Activated naive CD8-positive, alpha-beta T cell treated with anti-CD3 and anti-CD28 coated beads, Interleukin-2, amount 10 ng/mL, durations not matched to agents 7 days and 5 days (primary cell): ENCODE data around the gene RAB42. TPM values are rescaled to one million over a fixed set of nuclear protein-coding genes. Genes with fewer than 3 reads are reported as not detected.
A peak's percentile ranks its signal among the peaks of the same experiment; 100 is the strongest.
"Not testable (repeated sequence)": the region's sequence is repeated elsewhere in the genome, so short reads cannot be mapped to it uniquely, and the experiment has no call there.

Source experiments
- ATAC-seq: fragments of 150-1000 bp; cut with Tn5 transposase; one replicate; pipeline ENCODE4 v1.10.0; 2021; ENCODE audit warnings: low read depth, moderate library complexity
- POLR2A ChIA-PET: fragments of 350-600 bp; sonication (Branson Sonifier 250); formaldehyde crosslinking; loops from one replicate; lab custom pipeline; 2021; ENCODE audit warnings: antibody characterized with exemption; lab: Charles Lee
- DNase-seq: peaks from one replicate; pipeline ENCODE4 v3.0.0; 2021
- H3K27ac Mint-ChIP-seq: one replicate; pipeline ENCODE4 v1.8.0; 2022; ENCODE audit warnings: mild to moderate bottlenecking, mixed read lengths
- H3K27me3 Mint-ChIP-seq: one replicate; pipeline ENCODE4 v1.8.0; 2022; ENCODE audit warnings: mild to moderate bottlenecking, moderate library complexity, mixed read lengths
- H3K36me3 Mint-ChIP-seq: one replicate; pipeline ENCODE4 v1.8.0; 2021; ENCODE audit warnings: mild to moderate bottlenecking, mixed read lengths
- H3K4me1 Mint-ChIP-seq: one replicate; pipeline ENCODE4 v1.8.0; 2021; ENCODE audit warnings: mixed read lengths
- H3K4me3 Mint-ChIP-seq: one replicate; pipeline ENCODE4 v1.8.0; 2022; ENCODE audit warnings: mild to moderate bottlenecking, moderate library complexity, mixed read lengths
- H3K9me3 Mint-ChIP-seq: one replicate; pipeline ENCODE4 v1.8.0; 2021; ENCODE audit warnings: mixed read lengths
- total RNA-seq, 2 experiments: library from RNA; stranded (reverse); gene quantifications; one replicate each; pipeline ENCODE4 v1.2.3, GENCODE V29; 2021

Gene RAB42
- total RNA-seq, 2 experiments from 2014 or later, result 0.50 to 0.79 TPM

GRCh38 chr1:28594686-28595411 lies 2.8 kb downstream of the RAB42 start:
- not testable (repeated sequence) for H3K4me3 Mint-ChIP-seq

DNA sequence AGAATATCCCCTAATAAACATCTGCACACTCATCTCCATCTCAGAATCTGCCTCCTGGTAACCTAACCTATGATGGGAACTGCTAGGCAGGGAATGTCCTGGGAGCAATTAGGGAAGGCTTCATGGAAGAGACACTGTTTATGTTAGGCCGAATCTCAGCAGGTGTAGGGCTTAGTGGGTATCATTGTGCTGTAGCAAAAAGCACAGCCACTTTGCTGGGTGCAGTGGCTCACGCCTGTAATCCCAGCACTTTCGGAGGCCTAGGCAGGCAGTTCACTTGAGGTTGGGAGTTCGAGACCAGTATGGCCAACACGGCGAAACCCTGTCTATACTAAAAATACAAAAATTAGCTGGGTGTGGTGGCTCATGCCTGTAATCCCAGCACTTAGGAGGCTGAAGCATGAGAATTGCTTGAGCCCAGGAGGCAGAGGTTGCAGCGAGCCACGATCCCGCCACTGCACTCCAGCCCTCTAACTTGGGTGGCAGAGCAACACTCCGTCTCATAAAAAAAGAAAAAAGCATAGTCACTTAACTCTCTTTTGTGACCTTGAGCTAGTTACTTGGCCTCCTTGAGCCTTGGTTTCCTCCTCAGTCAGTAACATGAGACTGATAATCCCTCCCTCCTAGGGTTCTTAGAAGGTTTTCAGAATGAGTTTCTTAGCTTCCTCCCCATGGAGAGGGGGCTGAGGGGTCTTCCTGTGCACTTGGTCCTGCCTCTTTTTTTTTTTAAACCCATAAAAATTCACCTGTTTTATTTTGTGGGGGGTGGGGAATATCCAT lies 3.5 kb downstream of the RAB42 start:
- peaks cover 2% of the 10 kb centered on the region for H3K36me3 Mint-ChIP-seq
- no peak overlapping the region for H3K4me3 Mint-ChIP-seq
- no peaks in the 10 kb centered on the region for H3K9me3 Mint-ChIP-seq
- peaks cover 9% of the 10 kb centered on the region for H3K27me3 Mint-ChIP-seq
- no peak for ATAC-seq
- DNase-seq, result no peak
- POLR2A ChIA-PET, result no interaction called here
- H3K27ac Mint-ChIP-seq, result no peak overlapping the region
- peaks cover 3% of the 10 kb centered on the region for H3K4me1 Mint-ChIP-seq

More at GRCh38 chr1:28594686-28595411, 2.8 kb downstream of the RAB42 start:
- H3K4me1 Mint-ChIP-seq, H3K27ac Mint-ChIP-seq, DNase-seq, POLR2A ChIA-PET, ATAC-seq, H3K36me3 Mint-ChIP-seq, H3K9me3 Mint-ChIP-seq: not testable (repeated sequence)
- H3K27me3 Mint-ChIP-seq, result peaks cover 12% of the 10 kb centered on the region

DNA sequence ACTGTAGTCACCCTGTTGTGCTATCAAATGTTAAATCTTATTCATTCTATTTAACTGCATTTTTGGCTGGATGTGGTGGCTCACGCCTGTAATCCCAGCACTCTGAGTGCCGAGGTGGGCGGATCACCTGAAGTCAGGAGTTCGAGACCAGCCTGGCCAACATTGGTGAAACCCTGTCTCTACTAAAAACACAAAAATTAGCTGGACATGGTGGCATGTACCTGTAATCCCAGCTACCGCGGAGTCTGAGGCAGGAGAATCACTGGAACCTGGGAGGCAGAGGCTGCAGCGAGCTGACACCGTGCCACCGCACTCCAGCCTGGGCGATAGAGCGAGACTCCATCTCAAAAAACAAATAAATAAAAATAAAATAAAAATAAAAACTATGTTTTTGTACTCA lies 4.2 kb downstream of the RAB42 start:
- not testable (repeated sequence) for DNase-seq, H3K4me3 Mint-ChIP-seq, H3K27ac Mint-ChIP-seq

GRCh38 chr1:28601696-28602095 lies 9.6 kb downstream of the RAB42 start:
- POLR2A ChIA-PET, result interaction anchor here (1.0 kb wide), 1 partner anchor 41 kb away, joined by 3 read pairs; the partner anchor contains the start of gene TAF12
- ATAC-seq, result no peak

More for the DNA sequence above, 4.2 kb downstream of the RAB42 start:
- not testable (repeated sequence) for H3K4me1 Mint-ChIP-seq, H3K27me3 Mint-ChIP-seq, H3K36me3 Mint-ChIP-seq, H3K9me3 Mint-ChIP-seq, ATAC-seq
- POLR2A ChIA-PET, result interaction anchor here (1.5 kb wide), 1 partner anchor 15 kb away, joined by 8 read pairs; no protein-coding TSS in a partner anchor

GRCh38 chr1:28602536-28603439 lies 10.7 kb downstream of the RAB42 start:
- DNase-seq, result no peak
- POLR2A ChIA-PET, result interaction anchor here (0.7 to 1.4 kb wide), 4 partner anchors 21 to 86 kb away, joined by 3 to 4 read pairs (median 3); partner anchors contain the start of gene TAF12
- H3K27ac Mint-ChIP-seq, result no peak overlapping the region

More at GRCh38 chr1:28601696-28602095, 9.6 kb downstream of the RAB42 start:
- DNase-seq, result no peak
- Mint-ChIP-seq H3K36me3 (peaks cover 6% of the 10 kb centered on the region), H3K4me3 (no peak overlapping the region), H3K4me1 (peaks cover 8% of the 10 kb centered on the region), H3K27ac (no peak overlapping the region), H3K9me3 (no peaks in the 10 kb centered on the region), H3K27me3 (no peaks in the 10 kb centered on the region)

DNA sequence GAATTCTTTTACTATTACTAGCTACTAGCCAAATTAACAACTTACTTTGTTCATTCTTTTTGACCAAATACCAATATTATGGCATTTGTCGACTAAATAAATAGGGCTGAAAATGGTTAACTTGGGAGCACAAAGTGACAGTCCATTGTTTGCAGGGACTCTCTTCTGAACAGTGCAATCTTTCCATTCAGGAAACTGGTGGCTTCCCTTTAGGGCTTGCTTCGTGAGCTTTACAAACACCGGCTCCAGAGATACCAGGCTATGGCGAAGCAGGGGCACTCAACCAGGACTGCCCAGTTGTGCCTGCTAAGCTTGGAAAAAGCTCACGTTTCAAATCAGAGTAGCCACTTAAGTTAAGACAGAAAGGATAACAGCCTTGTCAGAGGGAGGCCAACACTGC lies 12.3 kb downstream of the RAB42 start:
- POLR2A ChIA-PET, result no interaction called here
- no peak overlapping the region for H3K27ac Mint-ChIP-seq
- H3K27me3 Mint-ChIP-seq, result no peaks in the 10 kb centered on the region
- no peaks in the 10 kb centered on the region for H3K9me3 Mint-ChIP-seq
- no peak overlapping the region for H3K4me3 Mint-ChIP-seq
- peaks cover 6% of the 10 kb centered on the region for H3K36me3 Mint-ChIP-seq
- peaks cover 4% of the 10 kb centered on the region for H3K4me1 Mint-ChIP-seq
- no peak for ATAC-seq
- no peak for DNase-seq

More at GRCh38 chr1:28602536-28603439, 10.7 kb downstream of the RAB42 start:
- Mint-ChIP-seq H3K4me3 (no peak overlapping the region), H3K36me3 (peaks cover 6% of the 10 kb centered on the region), H3K4me1 (peaks cover 8% of the 10 kb centered on the region), H3K9me3 (no peaks in the 10 kb centered on the region), H3K27me3 (no peaks in the 10 kb centered on the region)
- no peak for ATAC-seq

GRCh38 chr1:28604962-28605361 lies 12.9 kb downstream of the RAB42 start:
- no peaks in the 10 kb centered on the region for H3K27me3 Mint-ChIP-seq
- no peak for DNase-seq
- no peaks in the 10 kb centered on the region for H3K9me3 Mint-ChIP-seq
- H3K4me3 Mint-ChIP-seq, result no peak overlapping the region
- ATAC-seq, result no peak
- H3K4me1 Mint-ChIP-seq, result peaks cover 4% of the 10 kb centered on the region
- no peak overlapping the region for H3K27ac Mint-ChIP-seq
- peaks cover 6% of the 10 kb centered on the region for H3K36me3 Mint-ChIP-seq
- POLR2A ChIA-PET, result no interaction called here

- Mint-ChIP-seq H3K4me3 (no peak overlapping the region), H3K27ac (no peak overlapping the region), H3K4me1 (peaks cover 1% of the 10 kb centered on the region), H3K27me3 (no peaks in the 10 kb centered on the region), H3K36me3 (peaks cover 7% of the 10 kb centered on the region), H3K9me3 (no peaks in the 10 kb centered on the region)
- ATAC-seq (no peak), DNase-seq (no peak)
- POLR2A ChIA-PET, result interaction anchor here (0.6 kb wide), 1 partner anchor 242 kb away, joined by 3 read pairs; no protein-coding TSS in a partner anchor
These were observed 14.7 kb downstream of the RAB42 start for GRCh38 chr1:28606771-28607170.

DNA sequence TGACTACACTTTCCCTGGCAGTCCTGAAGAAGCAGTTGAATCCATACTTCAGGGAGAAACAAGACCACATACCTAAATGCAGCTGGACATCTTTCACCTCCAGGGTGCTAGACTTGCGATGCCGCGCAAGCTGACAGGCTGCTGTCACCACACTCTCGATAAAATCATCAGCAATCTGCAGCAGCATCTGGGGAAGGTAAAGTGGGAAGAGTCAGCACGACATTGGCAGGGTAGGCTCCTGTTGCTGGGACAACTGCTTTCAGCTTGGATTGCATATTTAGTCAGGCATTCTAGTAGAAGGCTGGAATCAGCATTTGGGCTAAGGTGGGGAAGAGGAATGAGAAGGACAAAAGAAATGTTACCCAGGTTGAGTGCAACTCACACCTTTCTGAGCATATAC lies 21.1 kb downstream of the RAB42 start:
- DNase-seq (no peak), ATAC-seq (no peak)
- POLR2A ChIA-PET, result no interaction called here
- Mint-ChIP-seq H3K27me3 (no peaks in the 10 kb centered on the region), H3K4me3 (no peak overlapping the region), H3K4me1 (no peaks in the 10 kb centered on the region), H3K9me3 (no peaks in the 10 kb centered on the region), H3K36me3 (peaks cover 11% of the 10 kb centered on the region), H3K27ac (no peak overlapping the region)

DNA sequence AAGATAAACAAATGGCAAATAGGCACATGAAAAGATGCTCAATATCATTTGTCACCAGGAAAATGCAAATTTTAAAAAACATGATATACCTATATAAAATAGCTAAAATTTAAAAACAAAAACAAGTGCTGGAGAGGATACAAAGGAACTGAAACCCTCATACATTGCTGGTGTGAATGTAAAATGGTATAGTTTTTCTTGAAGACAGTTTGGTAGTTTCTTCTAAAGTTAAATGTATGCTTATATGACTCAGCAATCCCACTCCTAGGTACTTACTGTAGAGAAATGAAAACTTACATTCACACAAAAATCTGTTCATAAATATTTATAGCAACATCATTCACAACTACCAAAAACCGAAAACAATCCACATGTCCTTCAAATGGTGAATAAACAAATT lies 39.6 kb downstream of the RAB42 start:
- no peak overlapping the region for H3K27ac Mint-ChIP-seq
- no peaks in the 10 kb centered on the region for H3K27me3 Mint-ChIP-seq
- H3K36me3 Mint-ChIP-seq, result peaks cover 7% of the 10 kb centered on the region
- ATAC-seq (no peak), DNase-seq (no peak)
- POLR2A ChIA-PET, result interaction anchor here (1.0 kb wide), 1 partner anchor 11 kb away, joined by 3 read pairs; the partner anchor contains the start of gene TAF12
- H3K9me3 Mint-ChIP-seq, result no peaks in the 10 kb centered on the region
- peaks cover 4% of the 10 kb centered on the region for H3K4me1 Mint-ChIP-seq
- no peak overlapping the region for H3K4me3 Mint-ChIP-seq

DNA sequence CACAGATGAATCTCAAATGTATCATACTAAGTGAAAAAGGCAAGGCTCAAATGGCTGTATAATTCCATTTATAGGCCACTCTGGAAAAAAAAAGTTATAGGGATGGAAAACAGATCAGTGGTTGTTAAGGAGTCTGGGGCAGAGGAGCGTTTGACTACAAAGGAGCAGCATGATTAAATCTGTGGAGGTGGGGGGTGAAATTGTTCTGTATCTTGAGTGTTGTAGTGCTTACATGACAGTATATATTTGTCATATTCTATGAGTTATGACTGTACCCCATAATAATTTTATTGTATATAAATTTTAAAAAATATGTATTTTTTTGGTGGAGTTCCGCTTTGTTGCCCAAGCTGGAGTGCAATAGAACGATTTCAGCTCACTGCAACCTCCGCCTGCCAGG lies 40.5 kb downstream of the RAB42 start:
- no peak overlapping the region for H3K27ac Mint-ChIP-seq
- H3K4me3 Mint-ChIP-seq, result no peak overlapping the region
- H3K9me3 Mint-ChIP-seq, result no peaks in the 10 kb centered on the region
- DNase-seq (no peak), ATAC-seq (no peak)
- peaks cover 4% of the 10 kb centered on the region for H3K4me1 Mint-ChIP-seq
- H3K36me3 Mint-ChIP-seq, result peaks cover 7% of the 10 kb centered on the region
- no peaks in the 10 kb centered on the region for H3K27me3 Mint-ChIP-seq
- POLR2A ChIA-PET, result interaction anchor here (0.7 kb wide), 2 partner anchors 16 to 119 kb away, joined by 3 to 4 read pairs; no protein-coding TSS in a partner anchor

DNA sequence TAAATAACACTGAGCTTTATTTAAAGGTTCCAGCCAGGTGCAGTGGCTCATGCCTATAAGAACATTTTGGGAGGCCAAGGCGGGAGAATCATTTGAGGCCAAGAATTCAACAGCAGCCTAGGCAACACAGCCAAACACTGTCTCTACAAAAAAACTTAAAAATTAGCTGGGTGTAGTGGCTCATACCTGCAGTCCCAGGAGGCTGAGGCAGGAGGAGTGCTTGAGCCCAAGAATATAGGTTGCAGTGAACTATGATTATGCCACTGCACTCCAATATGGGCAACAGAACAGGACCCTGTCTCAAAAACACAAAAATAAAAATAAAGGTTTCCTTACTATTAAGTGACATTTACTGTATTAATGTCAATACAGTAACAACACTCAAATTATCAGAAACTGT lies 48.7 kb downstream of the RAB42 start:
- Mint-ChIP-seq H3K36me3 (peaks cover 3% of the 10 kb centered on the region), H3K4me3 (peak overlapping the region; percentile 98), H3K27me3 (no peaks in the 10 kb centered on the region), H3K27ac (no peak overlapping the region), H3K4me1 (peaks cover 29% of the 10 kb centered on the region), H3K9me3 (no peaks in the 10 kb centered on the region)
- no peak for DNase-seq
- POLR2A ChIA-PET, result interaction anchor here (1.0 to 4.6 kb wide), 5 partner anchors 8 to 236 kb away, joined by 3 to 52 read pairs (median 6); partner anchors contain the start of genes RNU11 and YTHDF2
- ATAC-seq, result no peak
